Mammary epithelial cell (primary cell): ENCODE results near the gene ACVR1B.

ENCODE experiments used
- CTCF ChIP-seq, 2 donors: IDR thresholded peaks in 1 of 2; conservative IDR thresholded peaks in 1 of 2; 2 replicates each; pipeline ENCODE4 v1.5.1; 2011 to 2012; ENCODE audit warnings: inconsistent platforms in 2 of 2, low read length in 2 of 2, mild to moderate bottlenecking in 2 of 2, control low read depth in 1 of 2, low read depth in 1 of 2; ENCODE audit not compliant: insufficient read depth in 1 of 2; ENCODE audit errors: extremely low read depth in 1 of 2
- EZH2 ChIP-seq: IDR thresholded peaks from 2 replicates; pipeline ENCODE4 v1.6.1; 2012; ENCODE audit warnings: low read length, inconsistent platforms, borderline replicate concordance

- TF ChIP-seq CTCF (conservative IDR thresholded peaks at IDR 0.05 in 1 of 2, IDR thresholded peaks at IDR 0.05 in 1 of 2; ENCODE audit: extremely low read depth in 1 of 2, insufficient read depth in 1 of 2, low read depth in 1 of 2, low read length in 2 of 2) (no peak), EZH2 (no peak)
Observed at GRCh38 chr12:51906430-51907082, 44.9 kb upstream of the ACVR1B start.
